Parathyroid adenoma (tissue), 2 donors: Measurements from ENCODE around the gene RPP25.
A peak's percentile ranks its signal among the peaks of the same experiment; 100 is the strongest.

Source experiments
- H2AFZ ChIP-seq: fragments of 300-600 bp; sonication (generic); one replicate; pipeline ENCODE4 v1.7.0; 2017; ENCODE audit warnings: antibody characterized with exemption, mild to moderate bottlenecking
- H3K27ac ChIP-seq: fragments of 300-600 bp; sonication (generic); one replicate; pipeline ENCODE4 v1.7.0; 2017
- H3K27me3 ChIP-seq: fragments of 300-600 bp; sonication (generic); one replicate; pipeline ENCODE4 v1.7.0; 2017; ENCODE audit warnings: low read length; ENCODE audit not compliant: control insufficient read depth, insufficient read depth
- H3K36me3 ChIP-seq: fragments of 300-600 bp; sonication (generic); one replicate; pipeline ENCODE4 v1.7.0; 2017; ENCODE audit warnings: low read length; ENCODE audit not compliant: control insufficient read depth, insufficient read depth
- H3K4me1 ChIP-seq: fragments of 300-600 bp; sonication (generic); one replicate; pipeline ENCODE4 v1.7.0; 2017; ENCODE audit warnings: control low read depth
- H3K4me2 ChIP-seq: fragments of 300-600 bp; sonication (generic); one replicate; pipeline ENCODE4 v1.7.0; 2017; ENCODE audit warnings: low read length
- H3K4me3 ChIP-seq: fragments of 300-600 bp; sonication (generic); one replicate; pipeline ENCODE4 v1.7.0; 2017; ENCODE audit warnings: low read depth, low read length
- H3K79me2 ChIP-seq: fragments of 300-600 bp; sonication (generic); one replicate; pipeline ENCODE4 v1.7.0; 2017; ENCODE audit warnings: control low read depth
- H3K9ac ChIP-seq: fragments of 300-600 bp; sonication (generic); one replicate; pipeline ENCODE4 v1.7.0; 2017; ENCODE audit warnings: mild to moderate bottlenecking
- H3K9me3 ChIP-seq: fragments of 300-600 bp; sonication (generic); one replicate; pipeline ENCODE4 v1.7.0; 2017; ENCODE audit warnings: low read length; ENCODE audit not compliant: control insufficient read depth
- CTCF ChIP-seq: fragments of 300-600 bp; sonication (generic); IDR thresholded peaks from one replicate; pipeline ENCODE4 v1.7.0; 2017; ENCODE audit warnings: antibody characterized with exemption, mild to moderate bottlenecking
- donor health status: primary hyperparathyroidism.

RPP25 gene

GRCh38 chr15:74994236-74994635, 37.7 kb upstream of the RPP25 start:
- peak overlapping the region; percentile 89 for H3K27ac ChIP-seq
- no peak overlapping the region for H3K4me2 ChIP-seq
- no peak overlapping the region for H2AFZ ChIP-seq
- no peaks in the 10 kb centered on the region for H3K36me3 ChIP-seq
- H3K4me3 ChIP-seq, result no peak overlapping the region
- H3K27me3 ChIP-seq, result no peaks in the 10 kb centered on the region
- peaks cover 11% of the 10 kb centered on the region for H3K79me2 ChIP-seq
- TF ChIP-seq CTCF, result no peak
- H3K4me1 ChIP-seq, result peaks cover 2% of the 10 kb centered on the region
- H3K9me3 ChIP-seq, result no peaks in the 10 kb centered on the region
- H3K9ac ChIP-seq, result no peak overlapping the region

- H3K9ac ChIP-seq, result no peak overlapping the region
- H3K9me3 ChIP-seq, result no peaks in the 10 kb centered on the region
- no peaks in the 10 kb centered on the region for H3K27me3 ChIP-seq
- H3K79me2 ChIP-seq, result peaks cover 11% of the 10 kb centered on the region
- H3K4me3 ChIP-seq, result no peak overlapping the region
- H3K4me1 ChIP-seq, result peaks cover 6% of the 10 kb centered on the region
- no peak overlapping the region for H2AFZ ChIP-seq
- H3K27ac ChIP-seq, result peak overlapping the region; percentile 60
- no peaks in the 10 kb centered on the region for H3K36me3 ChIP-seq
- no peak overlapping the region for H3K4me2 ChIP-seq
- no peak for TF ChIP-seq CTCF
Measured at GRCh38 chr15:74992619-74993018, 36.0 kb upstream of the RPP25 start.

- Histone ChIP-seq H2AFZ (no peak overlapping the region), H3K79me2 (no peaks in the 10 kb centered on the region), H3K9me3 (no peaks in the 10 kb centered on the region), H3K36me3 (no peaks in the 10 kb centered on the region), H3K4me1 (peaks cover 4% of the 10 kb centered on the region), H3K9ac (no peak overlapping the region), H3K4me3 (no peak overlapping the region), H3K27ac (no peak overlapping the region), H3K4me2 (no peak overlapping the region), H3K27me3 (no peaks in the 10 kb centered on the region)
- TF ChIP-seq CTCF, result no peak
Measured at GRCh38 chr15:74989527-74989926, 33.0 kb upstream of the RPP25 start.

- H3K9ac ChIP-seq, result no peak overlapping the region
- peak; percentile 56 for TF ChIP-seq CTCF
Measured at GRCh38 chr15:74988007-74988800, 31.6 kb upstream of the RPP25 start.

GRCh38 chr15:74983725-74984231, 27.2 kb upstream of the RPP25 start:
- H3K36me3 ChIP-seq, result no peaks in the 10 kb centered on the region
- H3K9me3 ChIP-seq, result no peaks in the 10 kb centered on the region
- H3K27ac ChIP-seq, result no peak overlapping the region
- H3K4me3 ChIP-seq, result no peak overlapping the region
- no peaks in the 10 kb centered on the region for H3K79me2 ChIP-seq
- no peak overlapping the region for H2AFZ ChIP-seq
- peaks cover 4% of the 10 kb centered on the region for H3K4me1 ChIP-seq
- no peak for TF ChIP-seq CTCF
- H3K27me3 ChIP-seq, result no peaks in the 10 kb centered on the region
- no peak overlapping the region for H3K9ac ChIP-seq
- H3K4me2 ChIP-seq, result no peak overlapping the region

More at GRCh38 chr15:74988007-74988800, 31.6 kb upstream of the RPP25 start:
- Histone ChIP-seq H3K9me3 (no peaks in the 10 kb centered on the region), H3K36me3 (no peaks in the 10 kb centered on the region), H2AFZ (no peak overlapping the region), H3K79me2 (no peaks in the 10 kb centered on the region), H3K27ac (no peak overlapping the region), H3K27me3 (no peaks in the 10 kb centered on the region), H3K4me1 (peaks cover 4% of the 10 kb centered on the region), H3K4me2 (no peak overlapping the region), H3K4me3 (no peak overlapping the region)
